Heart right ventricle (tissue), 16 donors: Measurements from ENCODE around the gene PNMA1. TPM values are rescaled to one million over a fixed set of nuclear protein-coding genes. Genes with fewer than 3 reads are reported as not detected.
A peak's percentile ranks its signal among the peaks of the same experiment; 100 is the strongest.

Source experiments
- ATAC-seq, 8 donors: fragments of 200-7000 bp; cut with Tn5 transposase; one replicate each; pipeline ENCODE4 v1.9.1; 2020; ENCODE audit warnings: mild to moderate bottlenecking in 8 of 8, moderate library complexity in 8 of 8, moderate number of reproducible peaks in 1 of 8
- DNase-seq, 2 donors: peaks; one replicate each; pipeline ENCODE4 v3.0.0-alpha.2; 2020
- H3K27ac ChIP-seq, 10 donors: fragments of 200-600 bp; sonication (generic) in 2 of 10; one replicate each; pipeline versions ENCODE4 v1.5.0 to v1.8.0; 2020 to 2022; ENCODE audit warnings: mild to moderate bottlenecking in 3 of 10
- H3K27me3 ChIP-seq, 7 donors: fragments of 200-600 bp; one replicate each; pipeline ENCODE4 v1.8.0; 2021 to 2022; ENCODE audit warnings: mild to moderate bottlenecking in 2 of 7
- H3K36me3 ChIP-seq, 9 donors: fragments of 200-600 bp; sonication (generic) in 1 of 9; one replicate each; pipeline versions ENCODE4 v1.5.0 to v1.8.0; 2020 to 2022; ENCODE audit warnings: mild to moderate bottlenecking in 2 of 9
- H3K4me1 ChIP-seq, 9 donors: fragments of 200-600 bp; sonication (generic) in 1 of 9; one replicate each; pipeline versions ENCODE4 v1.5.0 to v1.8.0; 2020 to 2022; ENCODE audit warnings: mild to moderate bottlenecking in 4 of 9
- H3K4me3 ChIP-seq, 10 donors: fragments of 200-600 bp; sonication (generic) in 2 of 10; one replicate each; pipeline versions ENCODE4 v1.5.0 to v1.8.0; 2020 to 2022; ENCODE audit warnings: mild to moderate bottlenecking in 7 of 10, moderate library complexity in 2 of 10
- H3K9me3 ChIP-seq, 11 donors: fragments of 200-600 bp in 10 of 11; sonication (generic) in 2 of 11; one replicate each; pipeline versions ENCODE4 v1.5.0 to v1.8.0; 2013 to 2022; ENCODE audit warnings: mild to moderate bottlenecking in 2 of 11, control low read depth in 1 of 11, moderate library complexity in 1 of 11
- CTCF ChIP-seq, 9 donors: fragments of 200-600 bp; sonication (generic) in 2 of 9; IDR thresholded peaks; one replicate each; pipeline versions ENCODE4 v1.5.0 to v1.8.0; 2021 to 2022; ENCODE audit warnings: antibody characterized with exemption in 9 of 9, mild to moderate bottlenecking in 5 of 9, moderate library complexity in 1 of 9
- WGBS, 2 donors: extraction: QIAGEN DNeasy Blood & Tissue Kit; methylation state at CpG; one replicate each; pipeline ENCODE4 v1.1.7; 2013; ENCODE audit warnings: inconsistent platforms in 1 of 2; 5-methylcytosine and 5-hydroxymethylcytosine counted together
- intact Hi-C, 10 donors: fragments of 100-400 bp; cut with DNase I; formaldehyde crosslinking; loops; one replicate each; pipeline versions ENCODE4 v1.11.1 to v1.14.2; 2022
- polyA plus RNA-seq, 2 donors: library from polyadenylated mRNA; stranded (reverse); fragments of 200-250 nt; gene quantifications; one replicate each; pipeline ENCODE4 v1.2.3, GENCODE V29; 2013
- total RNA-seq, 10 donors: library from RNA; stranded (reverse); fragmentation: NEBNext Ultra II Directional in 3 of 10; extraction: Animal tissue kit (Norgen Biotek cat#: 25700) in 3 of 10; gene quantifications; one replicate each; pipeline versions ENCODE4 v1.2.1 to v1.2.4, GENCODE V29; 2021 to 2023
- donor health status: Arrhythmogenic right ventricular cardiomyopathy.
- donor health status: ischemic (EF 13 %, LVEDD 7.1; RV severe dilation, severe dysfunction).
- donor health status: healthy with polysubstance abuse.
- donor health status: DM: no; HTN: yes; CAD: no.
- donor health status: DM: no; HTN: no; CAD: no.
- donor health status: ischemic (EF 25% LVEDD 6.9; RV normal size, moderate dysfunction).
- donor health status: ischemic (EF 25% LVEDD 5.7; RV mildly dilated, moderate dysfunction).
- donor health status: healthy.
- donor health status: DM: yes; HTN: yes; CAD: no.
- donor health status: Ischemic cardiomyopathy.
- donor health status: ischemic (EF 35%, LVEDD 5.7; RV mildly dilated, moderate dysfunction).
- donor health status: nonischemic (EF 11% LVEDD 7.7; RV severe dilation, severe dysfunction).
- donor health status: DM: yes; HTN: yes; CAD: no.
- donor health status: PGD.
- donor health status: ischemic (EF 29% LVEDD 5.4; RV normal size, mild dysfunction).
- donor health status: nonischemic (EF 23%, LVEDD 6.1; RV moderate dilation, normal function).

PNMA1 gene
- total and polyA plus RNA-seq, 12 donors = 6.6 to 30.8 (median 23.1) TPM

- Histone ChIP-seq H3K4me1 (peaks cover 74 to 100% (median 100%) of the 10 kb centered on the region in 9 donors), H3K36me3 (peaks cover 0 to 10% (median 0%) of the 10 kb centered on the region in 9 donors), H3K27ac (peak overlapping the region in 9 of 10 donors; percentile 15 to 89 (median 85)), H3K27me3 (no peaks in the 10 kb centered on the region), H3K4me3 (no peak overlapping the region), H3K9me3 (no peaks in the 10 kb centered on the region)
- DNase-seq (peak in 1 of 2 donors; percentile 13), ATAC-seq (peak in 5 of 8 donors; percentile 9 to 37 (median 24))
- WGBS, 2 donors = 39 to 40% methylated on average over 6 of the region's 6 CpGs
- intact Hi-C loops = no loop called here
- TF ChIP-seq CTCF (IDR thresholded peaks at IDR 0.05) = peak in 5 of 9 donors; percentile 23 to 41 (median 34)
Observed at GRCh38 chr14:73746520-73747378, 32.6 kb upstream of the PNMA1 start.

GRCh38 chr14:73745571-73746519 lies 31.7 kb upstream of the PNMA1 start:
- DNase-seq (no peak), ATAC-seq (no peak)
- Histone ChIP-seq H3K4me3 (no peak overlapping the region), H3K4me1 (peaks cover 72 to 100% (median 100%) of the 10 kb centered on the region in 9 donors), H3K36me3 (peaks cover 0 to 10% (median 0%) of the 10 kb centered on the region in 9 donors), H3K27me3 (no peaks in the 10 kb centered on the region), H3K27ac (peak overlapping the region in 9 of 10 donors; percentile 15 to 89 (median 85)), H3K9me3 (no peaks in the 10 kb centered on the region)
- intact Hi-C loops = no loop called here
- no peak for TF ChIP-seq CTCF (IDR thresholded peaks at IDR 0.05)
- 53 to 54% methylated on average over 7 of the region's 7 CpGs for WGBS, 2 donors

- no peak overlapping the region for H3K4me3 ChIP-seq
- TF ChIP-seq CTCF (IDR thresholded peaks at IDR 0.05) = no peak
- intact Hi-C loops = loop anchor here in 1 of 10 donors (5.0 kb wide), 1 partner anchor 77 kb away; no protein-coding TSS in a partner anchor
- H3K27me3 ChIP-seq = no peaks in the 10 kb centered on the region
- peaks cover 0 to 11% (median 0%) of the 10 kb centered on the region in 9 donors for H3K36me3 ChIP-seq
- ATAC-seq (no peak), DNase-seq (no peak)
- no peaks in the 10 kb centered on the region for H3K9me3 ChIP-seq
- WGBS, 2 donors = 77 to 80% methylated on average over 6 of the region's 6 CpGs
- H3K27ac ChIP-seq = peak overlapping the region in 8 of 10 donors; percentile 65 to 89 (median 86)
- peaks cover 72 to 100% (median 100%) of the 10 kb centered on the region in 9 donors for H3K4me1 ChIP-seq
Observed at GRCh38 chr14:73744874-73745529, 30.8 kb upstream of the PNMA1 start.
